K562 (cell line): ENCODE results near the gene KRTAP2-3. TPM values are rescaled to one million over a fixed set of nuclear protein-coding genes. Genes with fewer than 3 reads are reported as not detected.

ENCODE experiments used
- CAMTA2 ChIP-seq: fragments of 250-450 bp; sonication (Bioruptor Pico); conservative IDR thresholded peaks from 2 replicates; pipeline ENCODE4 v1.5.1; 2022
- CTCF ChIP-seq, 3 experiments: IDR thresholded peaks in 2 of 3; conservative IDR thresholded peaks in 1 of 3; 2 replicates each; pipeline ENCODE4 v1.5.1; 2011 to 2012; ENCODE audit warnings: low read length in 3 of 3, mild to moderate bottlenecking in 3 of 3, control low read depth in 2 of 3, improper control_type of control experiment in 1 of 3, inconsistent platforms in 1 of 3, low read depth in 1 of 3, mixed read lengths in 1 of 3, moderate library complexity in 1 of 3; ENCODE audit not compliant: insufficient read depth in 2 of 3
- ETV1 ChIP-seq: fragments of 450-650 bp; conservative IDR thresholded peaks from 2 replicates; pipeline ENCODE4 v1.6.1; 2016; ENCODE audit warnings: missing genetic modification characterization, control low read depth, low read depth, missing compliant biosample characterization
- ETV6 ChIP-seq, 3 experiments: fragments of 150-350 bp in 1 of 3; sonication (generic) in 1 of 3; formaldehyde crosslinking in 1 of 3; IDR thresholded peaks; 2 replicates each; pipeline versions ENCODE4 v1.6.1 to v1.8.0; 2014 to 2022; ENCODE audit warnings: borderline replicate concordance in 2 of 3, low read depth in 2 of 3, antibody characterized with exemption in 1 of 3, low read length in 1 of 3, mild to moderate bottlenecking in 1 of 3, missing genetic modification reagents in 1 of 3
- FOXP4 ChIP-seq: sonication (generic); formaldehyde crosslinking; IDR thresholded peaks from 2 replicates; pipeline ENCODE4 v1.8.0; 2022; ENCODE audit warnings: mild to moderate bottlenecking, missing genetic modification reagents, borderline replicate concordance
- JUNB ChIP-seq: fragments of 450-650 bp; formaldehyde crosslinking; conservative IDR thresholded peaks from 2 replicates; pipeline ENCODE4 v1.4.0; 2020; ENCODE audit warnings: mild to moderate bottlenecking
- KLF6 ChIP-seq: fragments of 250-450 bp; sonication (Bioruptor Pico); IDR thresholded peaks from 2 replicates; pipeline ENCODE4 v1.4.0; 2020; ENCODE audit warnings: mild to moderate bottlenecking, moderate library complexity, borderline replicate concordance
- MCM5 ChIP-seq: fragments of 450-650 bp; IDR thresholded peaks from 2 replicates; pipeline ENCODE4 v1.6.1; 2016; ENCODE audit warnings: low read depth
- MEF2A ChIP-seq: IDR thresholded peaks from 2 replicates; pipeline ENCODE4 v1.6.1; 2011; ENCODE audit warnings: low read depth, mild to moderate bottlenecking, low read length, moderate library complexity; ENCODE audit not compliant: control insufficient read depth
- POU5F1 ChIP-seq: fragments of 150-350 bp; IDR thresholded peaks from 2 replicates; pipeline ENCODE4 v1.6.1; 2014; ENCODE audit warnings: borderline replicate concordance, low read length, low read depth, mild to moderate bottlenecking; ENCODE audit not compliant: partially characterized antibody
- SIN3A ChIP-seq, 2 experiments: fragments of 150-350 bp in 1 of 2; IDR thresholded peaks; 2 replicates each; pipeline ENCODE4 v1.6.1; 2011 to 2016; ENCODE audit warnings: borderline replicate concordance in 2 of 2, low read depth in 2 of 2, low read length in 2 of 2, mild to moderate bottlenecking in 2 of 2, moderate library complexity in 2 of 2; ENCODE audit not compliant: control insufficient read depth in 1 of 2
- SMARCA5 ChIP-seq: fragments of 450-650 bp; IDR thresholded peaks from 2 replicates; pipeline ENCODE4 v1.6.1; 2016
- SMARCE1 ChIP-seq: fragments of 450-650 bp; IDR thresholded peaks from 2 replicates; pipeline ENCODE4 v1.7.1; 2016; ENCODE audit warnings: mild to moderate bottlenecking
- ZC3H4 ChIP-seq: sonication (generic); formaldehyde crosslinking; IDR thresholded peaks from 2 replicates; pipeline ENCODE4 v1.9.0; 2021; ENCODE audit warnings: missing genetic modification reagents, borderline replicate concordance
- ZFP36 ChIP-seq: fragments of 150-350 bp; IDR thresholded peaks from 2 replicates; pipeline ENCODE4 v1.6.1; 2018; ENCODE audit warnings: low read length, low read depth; ENCODE audit not compliant: partially characterized antibody
- ZNF263 ChIP-seq: sonication (generic); formaldehyde crosslinking; IDR thresholded peaks from 2 replicates; pipeline ENCODE4 v1.8.0; 2022; ENCODE audit warnings: mild to moderate bottlenecking, missing genetic modification reagents, borderline replicate concordance
- ZNF277 ChIP-seq: fragments of 250-450 bp; sonication (Bioruptor Pico); IDR thresholded peaks from 2 replicates; pipeline ENCODE4 v1.8.0; 2022; ENCODE audit warnings: inconsistent platforms, mild to moderate bottlenecking, moderate library complexity, borderline replicate concordance
- ZNF316 ChIP-seq: fragments of 450-650 bp; IDR thresholded peaks from 2 replicates; pipeline ENCODE4 v1.6.1; 2016
- ZNF449 ChIP-seq: fragments of 250-450 bp; sonication (Bioruptor Pico); IDR thresholded peaks from 2 replicates; pipeline ENCODE4 v1.8.0; 2022; ENCODE audit warnings: moderate library complexity, mild to moderate bottlenecking, inconsistent platforms
- ZNF583 ChIP-seq: fragments of 250-450 bp; sonication (Bioruptor Pico); IDR thresholded peaks from 2 replicates; pipeline ENCODE4 v1.4.0; 2020
- polyA plus RNA-seq, 8 experiments: library from polyadenylated mRNA; depleted of rRNA in 4 of 8; stranded (reverse) in 5 of 8; unstranded in 3 of 8; fragments of >200 nt; fragmentation: Nextera tagmentation in 2 of 8; fragmentation: Illumina TruSeq in 1 of 8; extraction: Ambion mirVana in 2 of 8; extraction: Trizol in 1 of 8; gene quantifications; 2 replicates each; pipeline versions ENCODE4 v1.2.1 to v1.2.3, GENCODE V29; 2011 to 2014; ENCODE audit warnings: inconsistent platforms in 1 of 8, missing spikeins in 1 of 8
- total RNA-seq, 7 experiments: library from RNA; depleted of rRNA in 6 of 7; stranded (reverse); fragments of >200 nt in 6 of 7; fragmentation: Illumina TruSeq in 2 of 7; extraction: Trizol in 2 of 7; gene quantifications; 2 replicates each; pipeline versions ENCODE4 v1.2.1 to v1.2.3, GENCODE V29; 2011 to 2021; ENCODE audit warnings: low replicate concordance in 1 of 7

Gene KRTAP2-3
- total and polyA plus RNA-seq, 9 of the 15 experiments (the other 6 are each of a cell fraction or from before 2014, with no cell fraction given), result not detected

GRCh38 chr17:41065829-41066624 is 6.1 kb upstream of the KRTAP2-3 start, which contains the start of gene KRTAP2-4 (continued):
- TF ChIP-seq FOXP4 (CRISPR knock-in tag), result no peak
- TF ChIP-seq KLF6, result peak; percentile 37; the same call in 1 of the 2 replicates
- no peak for TF ChIP-seq ZFP36
- no peak for TF ChIP-seq MEF2A
- TF ChIP-seq ETV6 (IDR thresholded peaks at IDR 0.05; ENCODE audit: borderline replicate concordance in 1 of 2, low read depth in 2 of 2, low read length in 1 of 2), result no peak
- no peak for TF ChIP-seq ETV6 (CRISPR knock-in tag; IDR thresholded peaks at IDR 0.05; ENCODE audit: borderline replicate concordance)
- TF ChIP-seq CAMTA2 (CRISPR knock-in tag), result no peak
- TF ChIP-seq SIN3A (IDR thresholded peaks at IDR 0.05; ENCODE audit: borderline replicate concordance in 2 of 2, control insufficient read depth in 1 of 2, low read depth in 2 of 2, low read length in 2 of 2), result no peak
- TF ChIP-seq CTCF (IDR thresholded peaks at IDR 0.05 in 2 of 3, conservative IDR thresholded peaks at IDR 0.05 in 1 of 3; ENCODE audit: insufficient read depth in 2 of 3, low read depth in 1 of 3, low read length in 3 of 3), result no peak
- TF ChIP-seq POU5F1, result no peak
- TF ChIP-seq ZC3H4 (CRISPR knock-in tag), result no peak
- peak; percentile 10; the same call in 1 of the 2 replicates for TF ChIP-seq ZNF449
- peak; percentile 86; the same call in 1 of the 2 replicates for TF ChIP-seq SMARCE1
- no peak for TF ChIP-seq ZNF277 (CRISPR knock-in tag)
- no peak for TF ChIP-seq ZNF583
- TF ChIP-seq JUNB (CRISPR knock-in tag), result peak; percentile 89
- TF ChIP-seq ZNF316, result peak; percentile 36; the same call in 1 of the 2 replicates
- TF ChIP-seq ETV1 (tag), result 0 out of 2 replicates have a peak, but pooled peaks have one; percentile 12
- no peak for TF ChIP-seq SMARCA5
- TF ChIP-seq MCM5, result no peak
- no peak for TF ChIP-seq ZNF263
